Measurements from ENCODE around the gene WDR38.

WDR38 gene

GRCh38 chr9:124852829-124853531 is at the start of gene WDR38:
TSS of gene WDR38 (plus strand) at chr9:124853460. CDS start at chr9:124853532, 72 bp downstream.
- peak; percentile 65 to 74 for DNase-seq (ENCODE audit: low read depth in 2 of 2)

DNA sequence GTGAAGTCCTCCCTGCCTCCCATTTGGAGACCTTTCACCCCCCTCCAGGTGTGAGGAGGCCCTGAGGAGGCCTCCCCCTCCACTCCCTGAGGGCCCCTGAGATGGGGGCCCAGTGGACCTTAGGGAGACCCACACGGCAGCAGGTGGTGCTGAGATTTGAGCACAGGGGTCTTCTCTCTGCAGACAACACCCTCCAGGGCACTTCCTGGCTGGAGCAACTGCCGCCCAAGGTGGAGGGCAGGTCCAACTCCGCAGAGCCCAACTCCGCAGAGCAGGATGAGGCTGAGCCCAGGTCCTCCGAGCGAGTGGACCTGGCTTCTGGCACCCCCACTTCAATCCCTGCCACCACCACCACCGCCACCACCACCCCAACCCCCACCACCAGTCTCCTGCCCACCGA is 49.3 kb upstream of the WDR38 start:
- DNase-seq (ENCODE audit: low read depth in 2 of 2), result no peak

GRCh38 chr9:124805186-124805585 is 48.1 kb upstream of the WDR38 start:
- no peak for DNase-seq (ENCODE audit: low read depth in 2 of 2)

- no peak for DNase-seq (ENCODE audit: low read depth in 2 of 2)
These were observed 44.9 kb upstream of the WDR38 start for GRCh38 chr9:124808246-124808956.

- DNase-seq (ENCODE audit: low read depth in 2 of 2), result no peak
These were observed 44.0 kb upstream of the WDR38 start for GRCh38 chr9:124809211-124809610.

DNA sequence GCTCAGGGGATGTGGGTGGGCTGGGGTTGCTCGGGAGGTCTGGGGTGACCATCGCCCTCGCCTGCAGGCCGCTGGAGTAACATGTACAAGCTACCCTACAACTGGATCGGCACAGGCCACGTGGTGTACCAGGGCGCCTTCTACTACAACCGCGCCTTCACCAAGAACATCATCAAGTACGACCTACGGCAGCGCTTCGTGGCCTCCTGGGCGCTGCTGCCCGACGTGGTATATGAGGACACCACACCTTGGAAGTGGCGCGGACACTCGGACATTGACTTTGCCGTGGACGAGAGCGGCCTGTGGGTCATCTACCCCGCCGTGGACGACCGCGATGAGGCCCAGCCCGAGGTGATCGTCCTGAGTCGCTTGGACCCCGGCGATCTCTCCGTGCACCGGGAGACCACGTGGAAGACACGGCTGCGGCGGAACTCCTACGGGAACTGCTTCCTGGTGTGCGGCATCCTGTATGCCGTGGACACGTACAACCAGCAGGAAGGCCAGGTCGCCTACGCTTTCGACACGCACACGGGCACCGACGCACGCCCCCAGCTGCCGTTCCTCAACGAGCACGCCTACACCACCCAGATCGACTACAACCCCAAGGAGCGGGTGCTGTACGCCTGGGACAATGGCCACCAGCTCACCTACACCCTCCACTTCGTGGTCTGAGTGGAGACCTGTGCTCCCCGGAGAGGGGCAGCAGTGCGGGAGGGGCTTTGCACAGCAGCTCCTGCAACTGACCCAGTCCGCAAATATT is 43.3 kb upstream of the WDR38 start:
- DNase-seq (ENCODE audit: low read depth in 2 of 2), result no peak

DNA sequence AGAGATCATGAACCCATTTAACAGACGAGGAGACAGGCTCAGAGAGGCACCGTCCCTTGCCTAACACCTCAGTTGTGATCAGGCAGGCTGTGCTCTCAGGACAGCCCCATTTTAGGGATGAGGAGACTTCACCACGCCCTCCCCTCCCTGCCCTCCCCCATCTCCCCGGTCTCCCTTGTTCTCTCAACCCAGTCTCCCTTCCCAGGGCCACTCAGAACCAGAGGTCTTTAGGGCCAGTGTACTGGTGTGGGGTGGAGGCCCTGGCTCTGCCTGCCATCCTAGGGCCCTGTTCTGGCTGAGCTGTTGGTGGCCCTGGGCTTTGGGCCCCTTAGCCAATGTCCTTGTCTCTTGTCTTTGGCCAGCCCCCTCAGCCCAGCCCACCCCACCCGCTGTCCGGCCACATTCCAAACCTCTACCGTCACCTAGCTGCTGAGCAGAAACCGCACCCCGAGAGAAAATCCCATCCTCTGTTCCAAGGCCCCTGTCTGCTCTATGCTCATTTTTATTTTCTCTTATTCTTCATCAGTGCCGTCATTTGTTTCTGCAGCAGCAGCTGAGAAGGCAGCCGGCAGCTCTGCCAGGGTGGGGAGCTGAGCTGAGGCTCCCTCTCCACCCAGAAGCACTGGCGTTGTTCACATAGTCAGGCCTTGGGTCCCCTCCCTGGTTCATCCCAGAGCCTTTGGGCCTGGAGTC is 42.5 kb upstream of the WDR38 start:
- DNase-seq (ENCODE audit: low read depth in 2 of 2), result no peak

DNA sequence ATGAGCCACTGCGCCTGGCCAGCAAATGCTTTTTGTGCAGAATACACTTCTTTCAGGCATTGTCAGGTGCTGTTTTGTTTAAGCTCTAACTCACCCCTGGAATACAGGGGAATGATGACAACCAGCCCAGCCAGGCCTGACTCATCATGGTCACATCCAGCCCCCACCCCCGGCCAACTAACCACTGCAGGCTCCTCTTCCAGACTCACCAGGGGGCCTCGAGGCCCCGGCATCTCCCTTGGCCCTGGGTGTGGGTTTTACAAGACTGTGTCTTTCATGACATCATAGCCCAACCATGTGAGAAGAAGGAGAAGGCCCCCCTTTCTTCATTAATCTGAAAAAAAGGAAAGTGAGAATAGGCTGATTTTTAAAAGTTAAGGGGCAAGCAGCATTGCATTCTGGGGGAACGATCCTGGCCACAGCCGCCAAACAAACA is 40.8 kb upstream of the WDR38 start:
- no peak for DNase-seq (ENCODE audit: low read depth in 2 of 2)

- DNase-seq (ENCODE audit: low read depth in 2 of 2), result no peak
These were observed 40.2 kb upstream of the WDR38 start for GRCh38 chr9:124813041-124813440.

DNA sequence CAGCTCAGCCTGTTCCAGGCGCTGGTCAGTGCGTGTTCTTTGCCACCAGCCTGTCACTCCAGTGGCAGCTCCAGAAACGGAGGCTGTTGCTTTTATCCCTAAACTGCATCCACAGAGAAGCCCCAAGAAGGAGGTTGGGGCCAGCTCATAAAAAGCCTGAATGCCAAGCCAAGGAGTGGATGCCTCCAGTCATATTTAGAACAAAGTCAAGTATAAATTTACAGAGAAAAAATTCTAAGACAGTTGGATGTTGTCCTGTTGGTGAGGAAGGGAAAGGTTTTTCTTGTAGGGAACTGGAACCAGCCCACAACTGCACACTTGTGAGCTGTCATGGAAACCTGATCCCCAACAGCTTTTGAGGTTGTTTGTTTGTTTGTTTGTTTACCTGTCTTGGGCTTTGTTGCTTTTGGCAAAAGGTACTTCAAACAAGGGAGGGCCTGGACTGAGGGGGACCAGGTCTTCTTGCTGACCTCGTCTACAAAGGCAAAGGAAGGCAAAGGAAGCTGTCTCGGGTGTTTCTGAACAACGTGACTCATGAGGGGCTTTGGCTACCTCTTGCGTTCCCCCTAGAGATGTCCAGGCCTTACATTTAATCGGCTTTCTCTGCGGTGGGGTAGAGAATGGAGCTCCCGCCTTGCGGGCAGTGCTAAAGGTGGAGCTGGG is 39.6 kb upstream of the WDR38 start:
- no peak for DNase-seq (ENCODE audit: low read depth in 2 of 2)

GRCh38 chr9:124814164-124814535 is 39.1 kb upstream of the WDR38 start:
- DNase-seq (ENCODE audit: low read depth in 2 of 2), result no peak

GRCh38 chr9:124815601-124816000 is 37.7 kb upstream of the WDR38 start:
- no peak for DNase-seq (ENCODE audit: low read depth in 2 of 2)

- no peak for DNase-seq (ENCODE audit: low read depth in 2 of 2)
These were observed 34.6 kb upstream of the WDR38 start for GRCh38 chr9:124818431-124819281.

DNA sequence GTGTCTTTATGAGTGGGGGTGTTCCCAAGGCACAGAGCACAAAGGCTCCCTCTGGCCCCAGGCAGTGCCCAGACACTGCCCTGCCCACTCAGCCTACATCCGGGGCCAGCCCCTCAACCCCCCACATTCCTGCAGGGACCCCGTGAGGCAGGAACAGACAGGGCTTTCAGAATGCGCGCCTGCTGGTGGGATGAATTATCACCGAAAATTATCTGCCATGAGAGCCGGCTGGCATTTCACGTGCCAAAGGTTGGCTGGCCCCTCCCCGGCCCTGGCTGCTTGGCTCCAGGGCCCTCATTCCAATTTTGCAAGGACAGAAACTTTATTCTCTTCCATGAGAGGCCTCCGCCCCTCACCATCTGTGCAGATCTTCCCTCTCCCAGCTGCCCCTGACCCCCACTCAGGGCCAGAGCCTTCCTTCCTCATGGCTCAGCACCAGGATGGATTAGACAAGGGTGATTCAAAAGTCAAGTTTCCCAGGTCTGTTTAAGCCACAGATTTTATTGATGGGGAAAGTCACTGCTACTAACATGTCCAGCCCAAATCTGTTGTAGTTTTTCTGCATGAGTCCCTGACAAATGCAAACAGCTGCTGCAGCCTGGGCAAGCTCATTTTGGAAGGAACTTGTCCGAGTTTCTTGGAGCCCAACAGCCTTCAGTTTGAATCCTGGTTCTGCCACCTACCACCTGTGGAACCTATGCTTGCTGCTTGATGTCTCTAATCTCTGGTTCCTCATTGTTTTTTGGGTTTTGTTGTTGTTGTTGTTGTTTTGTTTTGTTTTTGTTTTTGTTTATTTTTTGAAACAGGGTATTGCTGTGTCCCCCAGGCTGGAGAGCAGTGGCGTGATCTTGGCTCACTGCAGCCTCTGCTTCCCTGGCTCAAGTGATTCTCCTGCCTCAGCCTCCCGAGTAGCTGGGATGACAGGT is 32.3 kb upstream of the WDR38 start:
- DNase-seq (ENCODE audit: low read depth in 2 of 2), result no peak

DNA sequence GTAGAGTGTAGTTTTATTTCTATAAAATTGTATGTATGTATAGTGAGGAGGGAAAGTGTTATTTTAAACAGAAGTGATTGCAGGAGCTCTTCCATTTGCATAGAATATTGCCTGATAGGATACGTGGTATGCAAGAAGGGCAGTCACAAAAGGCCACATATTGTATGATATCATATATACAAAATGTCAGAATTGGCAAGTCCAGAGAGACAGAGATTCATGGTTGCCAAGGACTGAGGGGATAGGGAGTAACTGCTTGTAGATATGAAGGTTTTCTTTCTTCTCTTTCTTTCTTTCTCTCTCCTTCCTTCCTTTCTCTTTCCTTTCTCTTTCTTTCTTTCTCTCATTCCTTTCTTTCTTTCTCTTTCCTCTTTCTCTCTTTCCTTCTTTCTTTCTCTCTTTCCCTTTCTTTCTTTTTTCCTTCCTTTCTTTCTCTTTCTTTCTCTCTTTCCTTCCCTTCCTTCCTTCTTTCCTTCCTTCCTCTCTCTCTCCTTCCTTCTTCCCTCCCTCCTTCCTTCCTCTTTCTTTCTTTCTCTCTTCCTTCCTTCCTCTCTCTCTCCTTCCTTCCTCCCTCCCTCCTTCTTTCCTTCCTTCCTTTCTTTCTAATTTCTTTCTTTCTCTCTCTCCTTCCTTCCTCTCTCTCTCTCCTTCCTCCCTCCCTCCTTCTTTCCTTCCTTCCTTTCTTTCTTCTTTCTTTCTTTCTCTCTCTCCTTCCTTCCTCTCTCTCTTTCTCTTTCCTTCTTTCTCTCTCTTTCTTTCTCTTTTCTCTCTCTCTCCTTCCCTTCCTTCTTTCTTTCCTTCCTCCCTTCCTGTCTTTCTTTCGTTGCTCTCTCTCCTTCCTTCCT is 24.5 kb upstream of the WDR38 start:
- DNase-seq (ENCODE audit: low read depth in 2 of 2), result no peak

DNA sequence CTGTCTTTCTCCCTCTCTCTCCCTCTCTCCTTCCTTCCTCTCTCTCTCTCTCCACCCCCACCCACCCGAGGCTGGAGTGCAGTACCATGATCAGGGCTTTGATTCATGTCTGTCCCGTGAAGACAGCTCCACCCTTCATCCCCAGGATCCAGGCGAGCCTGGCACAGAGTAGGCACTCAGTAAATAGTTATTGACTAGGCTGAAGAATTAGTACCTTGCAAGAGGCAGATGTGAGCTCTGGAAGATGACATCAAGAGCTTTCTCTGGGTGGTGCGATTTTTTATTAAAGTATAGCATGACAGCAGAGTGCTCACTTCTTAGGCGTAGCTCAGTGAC is 24.0 kb upstream of the WDR38 start:
- DNase-seq (ENCODE audit: low read depth in 2 of 2), result no peak

GRCh38 chr9:124830593-124830992 is 22.7 kb upstream of the WDR38 start:
- no peak for DNase-seq (ENCODE audit: low read depth in 2 of 2)

DNA sequence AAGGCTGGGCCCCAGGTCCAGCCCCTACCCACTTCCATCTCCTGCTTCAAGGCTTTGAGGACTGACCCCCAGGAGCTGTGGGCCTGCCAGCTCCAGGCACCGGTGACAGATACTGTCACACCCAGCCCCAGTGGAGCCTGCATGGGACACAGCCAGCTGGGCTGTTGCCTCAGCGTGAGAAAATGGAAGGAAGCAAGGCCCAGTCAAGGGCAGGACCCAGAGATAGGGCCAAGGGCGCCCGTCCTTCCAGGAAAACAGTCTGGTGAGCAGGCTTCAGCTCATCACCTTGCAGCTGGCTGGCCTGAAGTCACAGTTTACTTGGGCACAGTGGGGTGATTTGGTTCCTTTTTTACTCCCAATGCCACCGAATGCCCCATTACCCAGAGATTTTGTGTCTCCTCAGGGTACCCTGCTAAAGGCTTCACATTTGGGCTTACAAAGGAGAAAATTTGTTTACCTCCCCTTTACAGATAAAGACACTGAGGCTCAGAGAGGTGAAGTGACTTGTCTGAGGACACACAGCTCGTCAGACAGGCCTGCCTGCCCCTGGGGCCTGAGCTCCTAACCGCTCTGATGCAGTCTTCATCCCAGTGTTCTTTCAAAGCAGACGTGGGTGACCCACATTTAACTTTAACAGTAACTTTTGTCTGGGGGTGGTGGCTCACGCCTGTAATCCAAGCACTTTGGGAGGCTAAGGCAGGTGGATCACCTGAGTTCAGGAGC is 21.5 kb upstream of the WDR38 start:
- DNase-seq (ENCODE audit: low read depth in 2 of 2), result no peak

Data from stimulated activated CD4-positive, alpha-beta T cell treated with anti-CD3 and anti-CD28 coated beads, Interleukin-1b, Interleukin-23, amount 100 ng/mL, for 4 hours (primary cell).